GM12872 (cell line): ENCODE data around the gene C1GALT1.

Source experiments
- CTCF ChIP-seq: IDR thresholded peaks from 3 replicates; pipeline ENCODE4 v1.5.1; 2011; ENCODE audit warnings: low read depth, mild to moderate bottlenecking, low read length, moderate library complexity; ENCODE audit not compliant: insufficient read depth

C1GALT1 gene

GRCh38 chr7:7151285-7151684 lies 31.1 kb upstream of the C1GALT1 start:
- no peak for TF ChIP-seq CTCF

- TF ChIP-seq CTCF, result no peak
Observed at GRCh38 chr7:7151865-7152264, 30.5 kb upstream of the C1GALT1 start.

GRCh38 chr7:7152315-7152714 lies 30.0 kb upstream of the C1GALT1 start:
- TF ChIP-seq CTCF, result no peak

- TF ChIP-seq CTCF, result no peak
Observed at GRCh38 chr7:7156663-7157062, 25.7 kb upstream of the C1GALT1 start.

GRCh38 chr7:7157177-7157886 lies 25.0 kb upstream of the C1GALT1 start:
- no peak for TF ChIP-seq CTCF

- TF ChIP-seq CTCF, result no peak
Observed at GRCh38 chr7:7157887-7158271, 24.5 kb upstream of the C1GALT1 start.

GRCh38 chr7:7159063-7159658 lies 23.2 kb upstream of the C1GALT1 start:
- no peak for TF ChIP-seq CTCF
